T-helper 9 cell (primary cell): Measurements from ENCODE around the gene KCNK5.

Experiments used
- DNase-seq: peaks from one replicate; pipeline ENCODE4 v3.0.0-alpha.2; 2020

KCNK5 gene

GRCh38 chr6:39215640-39216158 lies 13.6 kb downstream of the KCNK5 start:
- DNase-seq = no peak

- no peak for DNase-seq
These were observed 14.2 kb downstream of the KCNK5 start for GRCh38 chr6:39214846-39215639.

DNA sequence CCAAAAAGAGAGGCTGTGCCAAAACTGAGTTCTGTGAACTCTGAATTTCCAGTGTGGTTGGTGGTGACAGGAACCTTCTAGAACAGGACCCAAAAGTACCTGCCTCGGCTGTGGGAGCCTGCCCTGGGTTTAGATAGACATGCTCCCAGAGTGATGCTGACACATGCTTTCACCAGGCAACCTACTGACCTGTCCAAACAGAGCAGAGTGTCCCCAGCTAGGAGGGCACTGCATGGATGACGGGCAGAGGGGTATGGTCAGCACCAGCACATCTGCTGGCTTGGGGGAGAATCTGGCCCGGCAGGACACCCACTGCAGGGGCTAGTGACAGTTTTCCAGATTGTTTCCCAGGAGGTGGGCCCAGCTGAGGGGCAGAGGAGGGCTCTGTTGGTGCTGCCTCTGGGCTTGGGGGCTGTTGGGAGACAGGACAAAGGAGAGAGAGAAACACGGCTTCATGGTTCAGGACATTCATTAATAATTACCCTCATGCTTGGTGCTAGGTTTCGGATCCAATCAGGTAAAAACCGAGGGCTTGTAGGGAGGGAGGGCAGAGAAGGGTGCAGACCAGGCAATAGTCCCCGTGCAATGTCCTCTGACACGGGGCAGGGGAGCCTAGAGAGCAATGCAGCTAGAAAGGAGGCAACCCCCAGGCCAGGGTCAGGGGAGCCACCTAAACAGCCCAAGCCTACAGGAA lies 15.0 kb downstream of the KCNK5 start:
- DNase-seq = no peak

GRCh38 chr6:39213195-39213920 lies 15.9 kb downstream of the KCNK5 start:
- DNase-seq = no peak

- no peak for DNase-seq
These were observed 18.1 kb downstream of the KCNK5 start for GRCh38 chr6:39211183-39211582.

GRCh38 chr6:39210450-39210849 lies 18.8 kb downstream of the KCNK5 start:
- DNase-seq = no peak

- DNase-seq = no peak
These were observed 19.4 kb downstream of the KCNK5 start for GRCh38 chr6:39209911-39210310.

GRCh38 chr6:39209360-39209811 lies 19.9 kb downstream of the KCNK5 start:
- no peak for DNase-seq

GRCh38 chr6:39208223-39208739 lies 21.0 kb downstream of the KCNK5 start:
- DNase-seq = no peak

- DNase-seq = no peak
These were observed 21.7 kb downstream of the KCNK5 start for GRCh38 chr6:39207416-39208222.

DNA sequence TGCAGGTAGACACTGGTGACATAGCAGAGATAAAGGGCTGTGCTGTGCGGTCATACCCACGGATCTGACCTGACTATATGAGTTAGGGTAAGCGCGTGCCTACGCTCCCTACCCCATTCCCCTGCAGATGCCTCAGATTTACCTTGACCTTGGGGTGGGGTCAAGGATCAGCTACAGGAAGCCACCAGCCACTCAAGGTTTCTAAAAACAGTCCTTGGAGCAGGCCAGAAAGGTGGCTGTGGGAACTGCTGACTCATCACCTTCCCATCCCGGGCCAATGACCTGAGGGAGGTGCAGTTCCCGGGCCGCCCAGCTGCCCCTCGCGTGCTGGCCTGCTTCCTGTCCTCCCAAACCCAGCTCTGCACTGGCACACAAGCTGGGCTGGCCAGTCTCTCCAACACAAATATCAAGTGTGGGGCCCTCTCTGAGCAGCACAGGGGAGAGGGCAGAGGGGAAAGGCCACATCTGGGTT lies 23.0 kb downstream of the KCNK5 start:
- no peak for DNase-seq

DNA sequence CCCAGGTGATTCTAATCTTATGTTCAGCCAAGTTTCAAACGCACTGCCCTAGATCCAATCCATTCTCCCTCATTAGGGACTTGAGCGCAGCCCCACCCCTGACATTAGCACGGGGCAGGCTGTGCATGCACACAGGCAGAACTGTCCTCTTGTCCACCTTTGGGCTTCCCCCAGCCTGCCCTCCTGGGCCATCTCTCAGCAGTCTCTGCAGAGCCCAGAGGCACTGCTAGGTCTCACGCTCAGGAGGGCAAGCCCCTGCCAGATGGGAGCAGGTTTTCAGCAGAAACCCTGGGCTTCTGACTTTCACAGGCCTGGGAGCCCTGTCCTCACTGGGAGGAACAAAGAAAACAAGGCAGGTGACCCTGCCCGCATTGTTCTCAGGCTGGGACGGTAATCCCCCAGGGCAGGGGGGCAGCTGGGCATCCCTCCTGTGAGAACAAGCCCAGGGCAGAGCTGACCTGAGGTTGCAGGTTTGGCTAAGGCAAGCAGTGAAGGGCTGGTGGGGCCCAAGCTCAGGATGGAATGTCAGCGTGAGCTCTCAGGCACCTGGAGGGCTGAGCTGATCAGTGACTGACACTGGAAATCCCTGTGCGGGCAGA lies 24.5 kb downstream of the KCNK5 start:
- DNase-seq = no peak

- DNase-seq = no peak
These were observed 25.1 kb downstream of the KCNK5 start for GRCh38 chr6:39204160-39204495.

DNA sequence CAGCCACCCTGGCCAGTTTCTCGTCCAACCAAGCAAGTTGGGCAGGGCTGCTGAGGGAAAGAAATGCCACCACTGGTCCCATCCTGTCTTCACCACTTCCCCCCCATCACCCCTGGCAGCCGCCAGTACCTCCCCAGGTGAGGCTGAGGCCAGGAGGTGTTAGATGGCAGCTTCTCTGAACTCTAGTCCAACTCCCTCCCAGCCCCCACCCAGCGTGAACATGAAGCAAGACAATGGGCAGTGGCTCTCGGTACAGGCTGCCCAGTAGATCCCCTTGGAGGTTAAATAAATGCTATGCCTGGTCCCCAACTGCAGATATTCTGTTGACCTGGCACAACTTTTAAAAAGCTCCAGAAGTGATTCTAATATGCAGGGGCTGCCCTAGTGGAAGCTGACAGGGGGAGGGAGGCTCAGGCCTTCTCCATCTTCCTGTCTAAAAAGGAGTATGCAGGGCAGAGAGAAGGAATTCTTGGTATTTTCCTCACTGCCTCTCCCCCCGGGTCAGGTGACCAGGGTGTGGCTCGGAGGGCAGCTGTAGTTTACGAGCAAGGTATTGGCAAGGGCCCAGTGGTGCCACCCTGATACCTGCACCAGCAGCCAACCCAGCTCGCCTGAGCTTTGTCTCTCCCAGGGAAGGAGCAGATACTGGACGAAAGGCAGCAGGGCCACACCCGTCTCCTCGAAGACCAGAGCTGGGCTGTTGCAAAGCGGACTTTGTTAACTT lies 25.7 kb downstream of the KCNK5 start:
- DNase-seq = no peak

DNA sequence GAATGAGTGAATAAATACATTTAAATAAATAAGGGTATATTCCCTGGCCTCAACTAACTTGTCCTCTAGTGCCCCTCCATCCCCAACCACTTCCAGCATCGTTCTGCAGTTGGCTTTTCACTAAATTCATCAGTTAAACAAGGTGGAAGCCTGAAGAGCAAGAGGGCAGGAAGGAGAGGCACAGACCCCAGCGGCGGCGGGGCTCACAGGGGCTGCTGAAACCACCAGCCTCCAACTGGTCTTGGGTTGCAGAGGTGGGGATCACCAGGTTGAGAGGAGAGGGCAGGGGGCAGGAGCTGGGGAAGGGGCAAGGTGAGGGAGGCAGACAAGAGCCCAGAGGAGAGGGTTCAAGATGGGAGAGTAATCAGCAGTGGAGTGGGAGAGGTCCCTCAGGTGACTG lies 27.1 kb downstream of the KCNK5 start:
- DNase-seq = no peak

- DNase-seq = no peak
These were observed 28.7 kb downstream of the KCNK5 start for GRCh38 chr6:39200498-39201020.

DNA sequence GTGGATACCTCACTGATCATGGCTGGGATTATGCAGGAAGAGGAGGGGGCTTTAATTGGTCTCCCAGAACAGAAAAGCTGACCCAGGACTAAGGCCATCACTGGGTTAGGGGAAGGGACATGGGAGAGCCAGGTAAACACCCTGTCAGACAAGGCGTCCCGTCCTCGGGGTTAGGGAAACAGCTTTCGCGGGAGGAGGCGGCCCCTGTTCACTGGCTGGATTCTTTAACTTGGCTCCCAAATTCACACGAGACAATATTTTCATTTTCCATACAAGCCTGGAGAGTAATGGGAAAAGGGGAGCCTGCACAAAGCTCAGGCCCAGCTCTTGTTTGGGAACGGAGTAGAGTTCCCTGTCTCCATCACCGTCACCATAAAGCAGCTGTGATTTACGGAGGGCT lies 29.3 kb downstream of the KCNK5 start:
- no peak for DNase-seq

DNA sequence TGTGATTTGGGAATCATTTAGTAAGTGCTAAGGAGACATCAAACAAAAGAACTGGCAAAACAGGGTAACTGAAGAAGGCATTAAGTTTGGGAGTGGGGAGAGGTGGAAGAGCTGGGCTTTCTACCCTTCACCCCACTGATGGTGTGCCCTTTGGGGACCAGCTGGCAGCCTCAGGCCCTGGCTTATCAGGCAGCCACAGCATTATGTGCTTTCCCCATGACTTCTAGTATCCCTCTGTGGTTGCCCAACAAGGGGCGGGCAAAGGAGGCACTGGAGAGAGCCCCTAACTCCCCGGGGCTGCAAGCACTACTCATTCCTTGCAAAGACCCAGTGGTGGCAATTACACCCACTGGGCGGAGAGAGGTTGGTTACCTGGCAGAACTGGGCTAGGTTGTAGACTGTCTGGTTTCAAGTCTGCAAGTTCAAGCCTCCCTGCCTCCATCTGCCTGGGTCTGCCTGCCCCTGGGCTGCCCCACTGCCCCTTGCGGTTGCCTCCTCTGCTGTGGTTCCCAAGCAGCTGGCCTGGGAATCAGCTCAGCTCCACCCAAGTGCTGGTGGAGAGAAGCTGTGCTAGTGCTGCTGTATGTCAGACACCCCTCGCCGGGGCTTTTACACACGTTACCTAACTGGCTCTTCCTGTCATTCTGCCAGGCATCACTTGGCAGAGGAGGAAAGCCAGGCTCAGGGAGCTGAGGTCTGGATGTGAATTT lies 29.9 kb downstream of the KCNK5 start:
- no peak for DNase-seq

DNA sequence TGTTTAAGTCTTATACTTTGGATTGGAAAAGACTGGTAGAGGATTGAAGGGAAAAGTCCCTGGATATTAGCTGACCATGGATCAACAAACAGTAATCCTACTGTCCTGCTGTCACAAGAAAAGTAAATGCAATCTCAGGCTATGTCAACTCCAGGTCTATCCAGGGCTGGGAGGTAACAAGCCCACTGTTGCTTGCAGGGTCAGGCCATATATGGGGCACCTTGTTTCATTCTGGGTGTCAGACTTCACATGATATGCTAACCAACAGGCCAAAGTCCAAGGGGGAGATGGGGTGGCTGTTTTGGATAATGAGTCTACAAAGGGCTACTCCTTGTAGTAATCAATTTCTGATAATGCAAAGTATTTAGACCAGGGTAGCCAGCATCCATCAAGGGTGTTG lies 30.7 kb downstream of the KCNK5 start:
- DNase-seq = no peak

DNA sequence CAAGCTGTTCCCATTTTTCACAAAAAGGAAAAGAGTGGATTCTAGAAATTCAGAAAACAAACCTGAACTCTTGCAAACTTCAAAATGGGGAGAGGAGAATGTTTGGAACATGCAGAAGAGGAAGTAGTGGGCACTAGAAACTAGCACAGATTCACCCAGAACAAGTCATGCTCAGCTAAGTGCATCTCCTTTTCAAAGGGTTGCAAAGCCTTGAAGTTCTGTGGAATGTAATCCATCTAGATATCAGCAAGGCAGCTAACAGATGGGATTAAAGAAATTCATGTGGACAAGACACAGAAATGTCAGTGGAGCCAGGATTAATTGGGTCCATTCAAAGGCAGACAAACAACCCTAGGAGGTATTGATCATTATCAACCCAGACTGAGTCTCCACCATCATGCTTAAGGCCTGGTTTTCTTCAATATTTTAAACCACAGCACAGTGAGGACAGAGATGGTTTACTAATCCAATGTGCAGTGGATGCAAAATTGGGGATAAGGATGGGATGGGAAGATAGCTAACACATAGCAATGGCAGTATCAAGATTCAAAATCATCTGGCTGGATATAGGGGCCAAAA lies 31.3 kb downstream of the KCNK5 start:
- no peak for DNase-seq
